ENCODE data around the gene PDE6B.
"Not testable (repeated sequence)": the region's sequence is repeated elsewhere in the genome, so short reads cannot be mapped to it uniquely, and the experiment has no call there.

PDE6B gene

DNA sequence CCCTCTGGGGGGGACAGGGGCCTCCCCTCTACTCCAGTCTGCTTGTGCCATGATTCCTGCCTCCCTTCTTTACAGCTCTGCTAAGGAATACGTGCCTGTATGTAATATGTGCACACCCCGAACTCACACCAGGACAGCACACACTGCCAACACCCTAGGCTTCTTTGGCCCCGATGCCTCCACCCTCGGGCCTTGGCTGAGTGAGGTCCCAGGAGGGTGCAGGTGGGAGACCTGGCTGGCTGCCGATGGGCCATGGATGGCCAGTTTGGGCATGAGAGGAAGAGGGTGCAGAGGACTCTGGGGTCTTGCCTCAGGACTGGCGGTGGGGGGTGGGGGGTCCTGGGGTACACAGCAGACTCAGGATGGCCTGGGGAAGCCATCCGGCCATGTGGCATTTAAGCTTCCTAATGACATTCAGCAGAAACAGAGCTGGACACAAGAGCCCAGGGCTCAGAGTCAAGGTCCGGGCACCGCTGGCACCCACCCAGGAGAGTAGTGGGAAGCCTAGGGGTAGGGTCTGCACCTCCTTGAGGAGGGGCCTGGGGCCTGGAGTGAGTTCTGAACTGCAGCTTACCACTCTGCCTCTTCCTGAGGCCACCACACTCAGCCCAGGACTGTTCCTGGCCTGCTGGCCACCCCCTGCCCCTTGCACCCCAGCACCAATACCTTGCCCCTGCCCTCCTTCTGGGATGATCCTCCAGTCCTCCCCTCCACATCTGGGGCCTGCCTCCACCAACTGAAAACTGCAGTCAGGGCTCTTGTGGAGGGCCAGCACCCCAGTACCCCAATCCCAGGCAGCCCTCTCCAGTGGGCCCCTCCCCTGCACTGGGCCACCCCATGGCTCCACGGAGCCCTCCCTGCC, 78.2 kb downstream of the PDE6B start:
- no peaks in the 10 kb centered on the region for H3K27me3 ChIP-seq (ENCODE audit: insufficient read depth, low read depth, severe bottlenecking)
- H3K36me3 ChIP-seq, result peaks cover 9% of the 10 kb centered on the region
- TF ChIP-seq CTCF (IDR thresholded peaks at IDR 0.05; ENCODE audit: low read depth, low read length), result no peak
- no peak overlapping the region for H3K4me3 ChIP-seq (ENCODE audit: low read depth, low read length)
- DNase-seq, result no peak
- H3K27ac ChIP-seq, result no peak overlapping the region
- H3K9me3 ChIP-seq (ENCODE audit: severe bottlenecking), result no peaks in the 10 kb centered on the region

- no peak overlapping the region for H3K27ac ChIP-seq
- H3K9me3 ChIP-seq (ENCODE audit: severe bottlenecking), result no peaks in the 10 kb centered on the region
- no peak for TF ChIP-seq CTCF (IDR thresholded peaks at IDR 0.05; ENCODE audit: low read depth, low read length)
- H3K4me3 ChIP-seq (ENCODE audit: low read depth, low read length), result no peak overlapping the region
- no peak for DNase-seq
- H3K36me3 ChIP-seq, result peaks cover 10% of the 10 kb centered on the region
- no peaks in the 10 kb centered on the region for H3K27me3 ChIP-seq (ENCODE audit: insufficient read depth, low read depth, severe bottlenecking)
Measured at GRCh38 chr4:704198-704891, 79.0 kb downstream of the PDE6B start.

GRCh38 chr4:704971-705277, 79.6 kb downstream of the PDE6B start:
- Histone ChIP-seq H3K27ac (no peak overlapping the region), H3K4me3 (ENCODE audit: low read depth, low read length) (no peak overlapping the region), H3K36me3 (peaks cover 15% of the 10 kb centered on the region), H3K27me3 (ENCODE audit: insufficient read depth, low read depth, severe bottlenecking) (no peaks in the 10 kb centered on the region), H3K9me3 (ENCODE audit: severe bottlenecking) (no peaks in the 10 kb centered on the region)
- no peak for DNase-seq
- TF ChIP-seq CTCF (IDR thresholded peaks at IDR 0.05; ENCODE audit: low read depth, low read length), result no peak

- no peak for TF ChIP-seq CTCF (IDR thresholded peaks at IDR 0.05; ENCODE audit: low read depth, low read length)
- Histone ChIP-seq H3K27me3 (ENCODE audit: insufficient read depth, low read depth, severe bottlenecking) (no peaks in the 10 kb centered on the region), H3K4me3 (ENCODE audit: low read depth, low read length) (peak within 1 kb of the TSS; percentile 90), H3K36me3 (peaks cover 21% of the 10 kb centered on the region), H3K9me3 (ENCODE audit: severe bottlenecking) (no peaks in the 10 kb centered on the region), H3K27ac (peak within 1 kb of the TSS; percentile 99)
- peak; percentile 99 for DNase-seq
Measured at GRCh38 chr4:705278-706082, 80.1 kb downstream of the PDE6B start, which contains the start of gene PCGF3. Gene PCGF3, plus strand, starts transcription at chr4:705832. Its CDS starts 27,849 bp downstream, at chr4:733681.

DNA sequence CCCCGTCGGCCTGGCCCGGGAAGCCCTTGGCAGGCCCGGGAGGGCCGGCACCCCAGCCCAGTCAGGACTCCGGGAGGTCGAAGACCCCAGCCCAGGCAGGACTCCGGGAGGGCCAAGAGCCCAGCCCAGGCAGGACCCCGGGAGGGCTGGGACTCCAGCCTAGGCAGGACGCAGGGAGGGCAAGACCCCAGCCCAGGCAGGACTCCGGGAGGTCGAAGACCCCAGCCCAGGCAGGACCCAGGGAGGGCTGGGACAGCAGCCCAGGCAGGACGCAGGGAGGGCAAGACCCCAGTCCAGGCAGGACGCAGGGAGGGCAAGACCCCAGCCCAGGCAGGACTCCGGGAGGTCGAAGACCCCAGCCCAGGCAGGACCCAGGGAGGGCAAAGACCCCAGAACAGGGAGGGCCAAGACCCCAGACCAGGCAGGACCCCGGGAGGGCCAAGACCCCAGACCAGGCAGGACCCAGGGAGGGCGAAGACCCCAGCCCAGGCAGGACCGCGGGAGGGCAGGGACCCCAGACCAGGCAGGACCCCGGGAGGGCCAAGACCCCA, 80.8 kb downstream of the PDE6B start:
- not testable (repeated sequence) for H3K27me3 ChIP-seq (ENCODE audit: insufficient read depth, low read depth, severe bottlenecking); H3K9me3 ChIP-seq (ENCODE audit: severe bottlenecking); DNase-seq
- Histone ChIP-seq H3K4me3 (ENCODE audit: low read depth, low read length) (peak overlapping the region; percentile 90), H3K27ac (peak overlapping the region; percentile 99), H3K36me3 (peaks cover 27% of the 10 kb centered on the region)
